Measurements from ENCODE around the gene SPATA31C1. TPM values are rescaled to one million over a fixed set of nuclear protein-coding genes. Genes with fewer than 3 reads are reported as not detected.

The SPATA31C1 gene
- total RNA-seq, 1 experiment from 2014 or later = 0.15 TPM

- Mint-ChIP-seq H3K9me3 (peaks cover 0 to 10% of the 10 kb centered on the region in 2 experiments; a peak in 3 of 5 replicates), H3K27me3 (ENCODE audit: low read depth) (peaks cover 6% of the 10 kb centered on the region), H3K27ac (no peak overlapping the region), H3K36me3 (ENCODE audit: insufficient read depth in 1 of 3, low read depth in 3 of 3) (peaks cover 2 to 8% (median 3%) of the 10 kb centered on the region in 3 experiments; a peak in 4 of 7 replicates), H3K4me3 (no peak overlapping the region), H3K4me1 (peaks cover 31 to 38% of the 10 kb centered on the region in 2 experiments)
- H3K4ac ChIP-seq (ENCODE audit: low read depth, low read length) = no peak overlapping the region
- H2BK5ac ChIP-seq (ENCODE audit: insufficient read length, low read length) = no peak overlapping the region
- H2BK12ac ChIP-seq (ENCODE audit: insufficient read length, low read depth, low read length) = no peak overlapping the region
- H3K56ac ChIP-seq (ENCODE audit: insufficient read length, low read depth, low read length) = no peak overlapping the region
- H4K8ac ChIP-seq (replicated peaks; ENCODE audit: insufficient read length, low read depth, low read length) = no peak overlapping the region
- H3K27ac ChIP-seq (ENCODE audit: insufficient read length, low read depth, low read length) = no peak overlapping the region
- no peak overlapping the region for H4K91ac ChIP-seq (ENCODE audit: insufficient read length, low read depth, low read length)
- no peak overlapping the region for H2AK5ac ChIP-seq (ENCODE audit: insufficient read length, low read length)
- H4K20me1 ChIP-seq (ENCODE audit: control insufficient read depth, insufficient read depth, insufficient read length) = no peaks in the 10 kb centered on the region
- H3K18ac ChIP-seq (ENCODE audit: insufficient read length, low read depth, low read length) = no peak overlapping the region
- H3K14ac ChIP-seq (ENCODE audit: insufficient read depth, low read length) = no peak overlapping the region
- H2BK20ac ChIP-seq (ENCODE audit: low read depth, low read length, poor library complexity, severe bottlenecking) = no peak overlapping the region
- no peak overlapping the region for H3K9ac ChIP-seq (ENCODE audit: extremely low read depth, insufficient read length, low read length)
- H3K9me3 ChIP-seq (ENCODE audit: control insufficient read depth, low read depth, low read length) = no peaks in the 10 kb centered on the region
- no peak overlapping the region for H2AFZ ChIP-seq (ENCODE audit: low read length)
- H2BK120ac ChIP-seq (ENCODE audit: low read depth, low read length, poor library complexity, severe bottlenecking) = no peak overlapping the region
- no peaks in the 10 kb centered on the region for H3K79me1 ChIP-seq (ENCODE audit: insufficient read depth, low read depth, low read length, poor library complexity, severe bottlenecking)
- no peak overlapping the region for H3T11ph ChIP-seq (ENCODE audit: low read length)
- WGBS (ENCODE audit: extremely low coverage, insufficient read length, low lambda C conversion rate) = no CpG with 5 or more reads among the region's 8 CpGs
- peaks cover 11% of the 10 kb centered on the region; the same call in 1 of the 2 replicates for H3K4me1 ChIP-seq (ENCODE audit: insufficient read depth, low read length)
- H3K23me2 ChIP-seq (ENCODE audit: insufficient read length, low read depth, low read length, poor library complexity, severe bottlenecking) = no peaks in the 10 kb centered on the region
- H3K4me2 ChIP-seq (ENCODE audit: insufficient read depth, insufficient read length, low read length) = no peak overlapping the region
- TF ChIP-seq, protein P1, sequence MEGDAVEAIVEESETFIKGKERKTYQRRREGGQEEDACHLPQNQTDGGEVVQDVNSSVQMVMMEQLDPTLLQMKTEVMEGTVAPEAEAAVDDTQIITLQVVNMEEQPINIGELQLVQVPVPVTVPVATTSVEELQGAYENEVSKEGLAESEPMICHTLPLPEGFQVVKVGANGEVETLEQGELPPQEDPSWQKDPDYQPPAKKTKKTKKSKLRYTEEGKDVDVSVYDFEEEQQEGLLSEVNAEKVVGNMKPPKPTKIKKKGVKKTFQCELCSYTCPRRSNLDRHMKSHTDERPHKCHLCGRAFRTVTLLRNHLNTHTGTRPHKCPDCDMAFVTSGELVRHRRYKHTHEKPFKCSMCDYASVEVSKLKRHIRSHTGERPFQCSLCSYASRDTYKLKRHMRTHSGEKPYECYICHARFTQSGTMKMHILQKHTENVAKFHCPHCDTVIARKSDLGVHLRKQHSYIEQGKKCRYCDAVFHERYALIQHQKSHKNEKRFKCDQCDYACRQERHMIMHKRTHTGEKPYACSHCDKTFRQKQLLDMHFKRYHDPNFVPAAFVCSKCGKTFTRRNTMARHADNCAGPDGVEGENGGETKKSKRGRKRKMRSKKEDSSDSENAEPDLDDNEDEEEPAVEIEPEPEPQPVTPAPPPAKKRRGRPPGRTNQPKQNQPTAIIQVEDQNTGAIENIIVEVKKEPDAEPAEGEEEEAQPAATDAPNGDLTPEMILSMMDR (conservative IDR thresholded peaks at IDR 0.05) = no peak
- no peak overlapping the region for H4K5ac ChIP-seq (ENCODE audit: insufficient read length, low read depth, low read length)
- no peak for DNase-seq
- no peaks in the 10 kb centered on the region for H3K79me2 ChIP-seq (ENCODE audit: insufficient read depth, low read length)
- no peak overlapping the region for H2BK15ac ChIP-seq (ENCODE audit: low read depth, low read length)
- H3K23ac ChIP-seq (ENCODE audit: insufficient read length, low read depth, low read length) = no peak overlapping the region
- no peaks in the 10 kb centered on the region for H3K27me3 ChIP-seq (ENCODE audit: insufficient read depth, low read length)
These were observed 37.6 kb upstream of the SPATA31C1 start for GRCh38 chr9:87880116-87880515.

All from H9 (cell line).